ENCODE measurements around the gene SCGN.

The SCGN gene

DNA sequence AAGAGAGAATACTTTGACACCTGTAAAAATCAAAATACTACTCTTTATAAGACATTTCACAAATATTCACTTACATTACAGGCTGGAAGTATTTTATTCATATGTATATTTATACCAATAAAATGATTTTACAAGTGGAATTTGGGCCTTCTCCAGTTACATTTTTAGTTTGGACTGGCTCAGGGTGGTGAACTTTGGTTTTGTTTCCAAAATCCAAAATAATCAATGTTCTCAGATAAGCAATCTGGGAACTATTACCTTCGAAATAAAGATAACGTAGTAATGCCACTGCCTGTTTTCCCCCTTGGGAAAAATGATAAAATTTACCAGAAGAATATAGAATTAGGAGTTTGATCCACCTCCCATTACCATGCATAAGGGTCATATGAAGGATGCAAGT is 31.6 kb upstream of the SCGN start:
- Histone ChIP-seq H3K79me2 (ENCODE audit: insufficient read depth, low read length) (no peaks in the 10 kb centered on the region), H4K20me1 (ENCODE audit: insufficient read depth, low read length) (no peaks in the 10 kb centered on the region; the same call in 1 of the 2 replicates), H3K4me1 (ENCODE audit: insufficient read depth, low read length) (no peaks in the 10 kb centered on the region), H3K4me2 (ENCODE audit: insufficient read depth, low read length) (no peak overlapping the region), H3K9me3 (ENCODE audit: insufficient read depth, low read length, severe bottlenecking) (no peaks in the 10 kb centered on the region), H3K36me3 (ENCODE audit: insufficient read depth, low read length) (no peaks in the 10 kb centered on the region), H3K27me3 (ENCODE audit: insufficient read depth, low read length, poor library complexity) (peaks cover 17% of the 10 kb centered on the region), H3K27ac (ENCODE audit: low read length) (no peak overlapping the region), H3K4me3 (ENCODE audit: low read depth in 1 of 2, low read length in 2 of 2) (no peak overlapping the region), H2AFZ (ENCODE audit: low read depth, low read length) (no peak overlapping the region), H3K9ac (ENCODE audit: low read depth, low read length) (no peak overlapping the region)
- TF ChIP-seq EZH2 (IDR thresholded peaks at IDR 0.05; ENCODE audit: borderline replicate concordance, low read depth, low read length, severe bottlenecking) = no peak
- TF ChIP-seq, protein P1, sequence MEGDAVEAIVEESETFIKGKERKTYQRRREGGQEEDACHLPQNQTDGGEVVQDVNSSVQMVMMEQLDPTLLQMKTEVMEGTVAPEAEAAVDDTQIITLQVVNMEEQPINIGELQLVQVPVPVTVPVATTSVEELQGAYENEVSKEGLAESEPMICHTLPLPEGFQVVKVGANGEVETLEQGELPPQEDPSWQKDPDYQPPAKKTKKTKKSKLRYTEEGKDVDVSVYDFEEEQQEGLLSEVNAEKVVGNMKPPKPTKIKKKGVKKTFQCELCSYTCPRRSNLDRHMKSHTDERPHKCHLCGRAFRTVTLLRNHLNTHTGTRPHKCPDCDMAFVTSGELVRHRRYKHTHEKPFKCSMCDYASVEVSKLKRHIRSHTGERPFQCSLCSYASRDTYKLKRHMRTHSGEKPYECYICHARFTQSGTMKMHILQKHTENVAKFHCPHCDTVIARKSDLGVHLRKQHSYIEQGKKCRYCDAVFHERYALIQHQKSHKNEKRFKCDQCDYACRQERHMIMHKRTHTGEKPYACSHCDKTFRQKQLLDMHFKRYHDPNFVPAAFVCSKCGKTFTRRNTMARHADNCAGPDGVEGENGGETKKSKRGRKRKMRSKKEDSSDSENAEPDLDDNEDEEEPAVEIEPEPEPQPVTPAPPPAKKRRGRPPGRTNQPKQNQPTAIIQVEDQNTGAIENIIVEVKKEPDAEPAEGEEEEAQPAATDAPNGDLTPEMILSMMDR (IDR thresholded peaks at IDR 0.05; ENCODE audit: borderline replicate concordance, extremely low read depth, low read length, poor library complexity, severe bottlenecking) = no peak
- ATAC-seq (ENCODE audit: insufficient read depth, low read depth) (no peak), DNase-seq (no peak)

DNA sequence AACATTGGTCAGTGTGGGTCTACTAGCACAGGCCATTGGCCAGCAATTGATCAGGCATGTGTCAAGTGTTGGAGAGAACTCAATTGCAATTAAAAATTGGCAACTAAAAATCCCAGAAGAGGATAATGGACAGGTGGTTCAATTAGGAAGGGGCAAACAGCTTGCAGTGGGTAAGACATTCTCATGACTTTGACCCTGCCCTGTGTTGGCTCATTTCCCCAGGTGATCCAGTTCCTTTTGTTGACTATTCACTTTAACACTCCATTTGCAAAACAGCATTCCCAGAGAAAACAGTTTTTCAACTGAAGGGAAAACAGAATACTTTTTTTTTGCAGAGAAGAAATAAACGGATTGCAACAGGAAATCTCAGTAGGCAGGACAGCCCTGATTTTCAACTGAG is 28.9 kb upstream of the SCGN start:
- DNase-seq = no peak
- Histone ChIP-seq H3K4me1 (ENCODE audit: insufficient read depth, low read length) (no peaks in the 10 kb centered on the region), H3K27me3 (ENCODE audit: insufficient read depth, low read length, poor library complexity) (peaks cover 19% of the 10 kb centered on the region), H3K27ac (ENCODE audit: low read length) (no peak overlapping the region), H3K9me3 (ENCODE audit: insufficient read depth, low read length, severe bottlenecking) (no peaks in the 10 kb centered on the region), H2AFZ (ENCODE audit: low read depth, low read length) (no peak overlapping the region), H3K79me2 (ENCODE audit: insufficient read depth, low read length) (no peaks in the 10 kb centered on the region), H3K4me3 (ENCODE audit: low read depth in 1 of 2, low read length in 2 of 2) (no peak overlapping the region), H3K36me3 (ENCODE audit: insufficient read depth, low read length) (no peaks in the 10 kb centered on the region), H3K9ac (ENCODE audit: low read depth, low read length) (no peak overlapping the region), H4K20me1 (ENCODE audit: insufficient read depth, low read length) (no peaks in the 10 kb centered on the region; the same call in 1 of the 2 replicates), H3K4me2 (ENCODE audit: insufficient read depth, low read length) (no peak overlapping the region)
- TF ChIP-seq, protein P1 (IDR thresholded peaks at IDR 0.05; ENCODE audit: borderline replicate concordance, extremely low read depth, low read length, poor library complexity, severe bottlenecking) = no peak
- no peak for TF ChIP-seq EZH2 (IDR thresholded peaks at IDR 0.05; ENCODE audit: borderline replicate concordance, low read depth, low read length, severe bottlenecking)
- no peak for ATAC-seq (ENCODE audit: insufficient read depth, low read depth)

GRCh38 chr6:25623879-25624278 is 28.1 kb upstream of the SCGN start:
- no peak overlapping the region for H2AFZ ChIP-seq (ENCODE audit: low read depth, low read length)
- no peak for ATAC-seq (ENCODE audit: insufficient read depth, low read depth)
- no peaks in the 10 kb centered on the region for H3K36me3 ChIP-seq (ENCODE audit: insufficient read depth, low read length)
- H3K9ac ChIP-seq (ENCODE audit: low read depth, low read length) = no peak overlapping the region
- H3K79me2 ChIP-seq (ENCODE audit: insufficient read depth, low read length) = no peaks in the 10 kb centered on the region
- H3K4me2 ChIP-seq (ENCODE audit: insufficient read depth, low read length) = no peak overlapping the region
- TF ChIP-seq EZH2 (IDR thresholded peaks at IDR 0.05; ENCODE audit: borderline replicate concordance, low read depth, low read length, severe bottlenecking) = no peak
- TF ChIP-seq, protein P1 (IDR thresholded peaks at IDR 0.05; ENCODE audit: borderline replicate concordance, extremely low read depth, low read length, poor library complexity, severe bottlenecking) = no peak
- H3K4me3 ChIP-seq (ENCODE audit: low read depth in 1 of 2, low read length in 2 of 2) = no peak overlapping the region
- H3K27ac ChIP-seq (ENCODE audit: low read length) = no peak overlapping the region
- no peaks in the 10 kb centered on the region; the same call in 1 of the 2 replicates for H4K20me1 ChIP-seq (ENCODE audit: insufficient read depth, low read length)
- peaks cover 18% of the 10 kb centered on the region for H3K27me3 ChIP-seq (ENCODE audit: insufficient read depth, low read length, poor library complexity)
- no peaks in the 10 kb centered on the region for H3K9me3 ChIP-seq (ENCODE audit: insufficient read depth, low read length, severe bottlenecking)
- DNase-seq = no peak
- H3K4me1 ChIP-seq (ENCODE audit: insufficient read depth, low read length) = no peaks in the 10 kb centered on the region

GRCh38 chr6:25627001-25627400 is 25.0 kb upstream of the SCGN start:
- Histone ChIP-seq H3K4me3 (ENCODE audit: low read depth in 1 of 2, low read length in 2 of 2) (no peak overlapping the region), H3K4me1 (ENCODE audit: insufficient read depth, low read length) (no peaks in the 10 kb centered on the region), H2AFZ (ENCODE audit: low read depth, low read length) (no peak overlapping the region), H3K27ac (ENCODE audit: low read length) (no peak overlapping the region), H3K4me2 (ENCODE audit: insufficient read depth, low read length) (no peak overlapping the region), H3K27me3 (ENCODE audit: insufficient read depth, low read length, poor library complexity) (peaks cover 12% of the 10 kb centered on the region), H3K79me2 (ENCODE audit: insufficient read depth, low read length) (no peaks in the 10 kb centered on the region), H4K20me1 (ENCODE audit: insufficient read depth, low read length) (no peaks in the 10 kb centered on the region), H3K9ac (ENCODE audit: low read depth, low read length) (no peak overlapping the region), H3K9me3 (ENCODE audit: insufficient read depth, low read length, severe bottlenecking) (no peaks in the 10 kb centered on the region), H3K36me3 (ENCODE audit: insufficient read depth, low read length) (no peaks in the 10 kb centered on the region)
- ATAC-seq (ENCODE audit: insufficient read depth, low read depth) (no peak), DNase-seq (no peak)
- TF ChIP-seq, protein P1 (IDR thresholded peaks at IDR 0.05; ENCODE audit: borderline replicate concordance, extremely low read depth, low read length, poor library complexity, severe bottlenecking) = no peak
- no peak for TF ChIP-seq EZH2 (IDR thresholded peaks at IDR 0.05; ENCODE audit: borderline replicate concordance, low read depth, low read length, severe bottlenecking)

Measured in DND-41 (cell line).